Measurements from ENCODE around the gene DEF6.
"Not testable (repeated sequence)": the region's sequence is repeated elsewhere in the genome, so short reads cannot be mapped to it uniquely, and the experiment has no call there.

DEF6 gene

DNA sequence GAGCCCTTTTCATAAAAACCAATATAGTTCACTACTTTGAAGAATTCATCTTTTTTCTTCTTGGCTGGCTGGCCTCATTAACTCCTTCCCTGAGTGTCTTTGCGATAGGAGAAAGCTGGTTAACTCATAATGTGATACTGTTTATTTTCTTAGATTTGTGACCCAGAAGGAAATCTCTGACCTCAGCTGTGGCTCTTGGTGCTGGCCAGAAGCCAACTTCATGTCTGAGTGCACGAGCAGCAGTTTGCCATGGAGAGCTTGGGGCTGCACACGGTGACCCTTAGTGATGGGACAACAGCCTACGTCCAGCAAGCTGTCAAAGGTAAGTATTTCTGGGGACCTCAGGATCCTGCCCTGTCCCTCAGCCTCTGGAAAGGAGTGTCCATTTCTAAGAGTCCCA lies 16.7 kb upstream of the DEF6 start:
- no peak for DNase-seq (ENCODE audit: low read depth)

DNA sequence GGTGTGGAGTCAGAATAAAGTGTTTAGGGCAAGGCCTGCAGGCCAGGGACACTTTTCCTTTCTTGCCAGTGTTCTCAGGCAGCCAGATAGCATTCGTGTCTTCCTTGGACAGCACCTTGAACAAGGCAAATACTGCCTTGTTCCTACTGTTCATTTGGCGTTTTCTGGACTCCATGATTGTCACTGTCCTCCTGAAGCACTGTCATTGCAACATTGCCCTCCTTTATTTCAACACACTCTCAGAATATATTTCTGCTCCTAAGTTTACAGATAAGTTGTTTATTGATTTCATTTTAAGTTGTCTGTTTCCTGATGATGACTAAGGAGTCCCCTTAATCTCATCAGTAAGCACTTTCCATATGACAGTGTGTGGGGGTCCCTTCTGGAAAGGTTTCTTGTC lies 15.1 kb upstream of the DEF6 start:
- DNase-seq (ENCODE audit: low read depth): no peak

DNA sequence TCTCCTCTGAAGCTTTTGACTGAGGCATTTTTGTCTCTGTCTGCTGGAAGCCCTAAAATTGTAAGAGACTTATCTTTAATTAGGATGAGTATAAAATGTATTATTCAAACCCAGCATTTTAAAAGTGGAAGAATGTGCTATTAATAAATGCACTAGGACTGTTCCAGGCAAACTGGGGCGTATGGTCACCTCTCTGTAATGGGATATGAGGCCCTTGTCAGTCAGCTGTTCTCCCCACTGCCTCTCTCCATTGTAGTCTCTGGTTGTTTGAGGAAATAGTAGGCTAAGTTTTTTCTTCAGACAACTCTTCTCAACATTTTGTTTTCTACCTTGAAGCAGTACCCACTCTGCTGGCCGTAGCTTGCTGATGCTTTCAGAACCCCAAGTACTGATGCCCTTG lies 14.3 kb upstream of the DEF6 start:
- no peak for DNase-seq (ENCODE audit: low read depth)

DNA sequence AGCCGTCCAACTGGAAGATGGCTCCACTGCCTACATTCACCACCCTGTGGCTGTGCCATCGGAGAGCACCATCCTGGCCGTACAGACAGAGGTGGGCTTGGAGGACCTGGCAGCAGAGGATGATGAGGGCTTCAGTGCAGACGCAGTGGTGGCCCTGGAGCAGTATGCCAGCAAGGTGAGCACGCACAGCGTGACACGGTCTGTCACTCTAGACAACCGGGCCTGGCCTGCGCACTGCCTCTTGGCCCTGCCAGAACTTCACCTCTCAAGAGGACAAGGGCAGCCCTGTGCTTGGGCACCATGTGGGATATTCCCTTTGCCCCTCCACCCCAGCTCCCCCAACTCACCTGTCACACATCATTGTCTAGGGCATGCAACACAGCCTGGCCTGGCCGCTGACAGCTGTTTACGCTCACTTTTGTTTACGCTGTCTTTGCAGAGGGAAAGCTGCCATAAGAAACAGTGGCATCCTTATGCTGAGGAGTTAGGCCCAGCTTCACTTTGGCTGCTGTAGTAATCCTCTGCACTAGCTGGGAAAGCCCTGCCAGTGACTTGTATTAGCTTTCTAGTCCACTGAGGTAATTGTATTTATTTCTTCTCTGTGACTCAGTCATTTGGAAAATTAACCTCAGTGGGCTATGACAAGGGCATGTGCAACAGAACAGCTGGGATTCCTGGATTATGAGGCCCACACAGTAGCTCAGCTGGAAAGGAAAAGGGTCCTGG lies 9.8 kb upstream of the DEF6 start:
- no peak for DNase-seq (ENCODE audit: low read depth)

DNA sequence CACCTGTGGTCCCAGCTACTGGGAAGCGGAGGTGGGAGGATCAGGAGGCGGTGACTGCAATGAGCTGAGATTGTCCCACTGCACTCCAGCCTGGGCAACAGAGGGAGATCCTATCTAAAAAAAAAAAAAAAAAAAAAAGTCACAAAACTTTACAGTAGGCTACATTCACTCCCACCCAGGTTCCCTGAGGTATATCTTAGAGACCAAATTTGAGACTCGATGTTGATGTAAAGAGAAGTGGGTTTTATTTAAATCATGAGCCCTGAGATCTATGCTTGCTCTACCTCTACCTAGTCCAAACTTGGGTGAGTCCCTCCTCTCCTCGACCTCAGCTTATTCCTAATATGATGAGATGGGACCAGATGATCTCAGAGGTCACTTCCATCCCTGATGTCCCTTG lies 8.8 kb upstream of the DEF6 start:
- DNase-seq (ENCODE audit: low read depth): no peak

DNA sequence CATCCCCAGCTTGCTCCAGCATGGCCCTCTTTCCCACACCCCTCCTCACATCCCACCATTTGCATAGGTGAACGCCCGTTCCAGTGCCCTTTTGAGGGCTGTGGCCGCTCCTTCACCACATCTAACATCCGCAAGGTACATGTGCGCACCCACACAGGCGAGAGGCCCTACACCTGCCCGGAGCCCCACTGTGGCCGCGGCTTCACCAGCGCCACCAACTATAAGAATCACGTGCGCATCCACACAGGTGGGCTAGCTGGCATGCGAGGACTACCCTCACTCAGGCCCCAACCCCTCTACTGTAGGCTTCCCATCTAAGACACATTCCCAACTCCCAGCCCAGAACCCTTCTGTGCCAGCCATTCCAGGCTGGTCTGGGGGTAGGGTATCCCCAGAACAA lies 6.1 kb upstream of the DEF6 start:
- DNase-seq (ENCODE audit: low read depth): no peak

DNA sequence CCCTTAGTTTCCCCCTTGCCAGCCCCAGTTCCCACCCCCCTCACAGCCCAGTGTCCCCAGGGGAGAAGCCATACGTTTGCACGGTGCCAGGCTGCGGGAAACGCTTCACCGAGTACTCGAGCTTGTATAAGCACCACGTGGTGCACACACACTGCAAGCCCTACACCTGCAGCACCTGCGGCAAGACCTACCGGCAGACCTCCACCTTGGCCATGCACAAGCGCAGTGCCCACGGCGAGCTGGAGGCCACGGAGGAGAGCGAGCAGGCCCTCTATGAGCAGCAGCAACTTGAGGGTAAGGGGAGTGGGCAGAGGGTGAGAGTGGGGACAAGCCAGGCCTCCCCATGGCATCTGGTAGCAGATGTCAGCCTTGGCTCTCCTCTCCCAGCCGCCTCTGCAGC lies 5.1 kb upstream of the DEF6 start:
- DNase-seq (ENCODE audit: low read depth): no peak

DNA sequence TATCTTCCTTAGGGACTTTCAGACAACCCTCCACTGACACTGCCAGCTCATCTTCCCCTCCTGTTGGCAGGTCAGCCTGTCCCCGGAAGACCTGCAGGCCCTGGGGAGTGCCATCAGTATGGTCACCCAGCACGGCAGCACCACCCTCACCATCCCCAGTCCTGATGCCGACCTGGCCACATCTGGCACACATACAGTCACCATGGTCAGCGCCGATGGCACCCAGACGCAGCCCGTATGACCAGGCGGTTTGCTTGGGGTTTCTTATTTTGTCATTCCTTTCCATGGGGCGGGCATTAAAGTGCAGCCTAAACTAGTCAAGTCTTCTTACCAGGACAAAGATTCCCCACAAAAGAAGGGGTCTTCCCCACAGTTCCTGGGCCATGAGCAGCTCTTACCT lies 3.9 kb upstream of the DEF6 start:
- no peak for DNase-seq (ENCODE audit: low read depth)

DNA sequence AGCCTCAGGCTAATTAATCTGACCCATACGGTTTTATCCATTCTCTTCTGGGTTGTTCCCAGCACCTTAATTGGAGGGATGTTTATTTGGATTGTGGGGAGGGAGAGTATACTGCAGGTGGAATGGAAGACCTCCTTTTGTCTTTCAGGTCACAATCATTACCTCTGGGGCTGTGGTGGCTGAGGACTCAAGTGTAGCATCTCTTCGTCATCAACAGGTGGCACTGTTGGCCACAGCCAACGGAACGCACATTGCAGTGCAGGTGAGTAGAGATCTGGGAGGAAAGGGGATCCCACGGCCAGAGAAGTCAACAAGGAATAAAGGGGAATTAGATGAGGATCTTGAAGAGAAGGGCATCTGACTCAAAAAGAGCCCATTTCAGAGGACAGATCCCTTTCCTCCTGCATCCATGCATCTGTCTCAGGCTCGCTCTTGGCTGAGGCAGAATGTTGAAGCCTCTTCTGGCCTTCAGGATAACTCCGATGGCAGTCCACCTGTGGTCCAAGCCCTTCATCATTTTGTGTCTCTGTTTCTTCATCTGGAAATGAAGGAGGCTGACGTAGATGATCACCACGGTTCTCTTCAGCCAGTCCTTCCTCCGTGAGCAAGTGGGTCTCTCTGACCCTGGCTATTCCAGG lies 3.2 kb upstream of the DEF6 start:
- no peak for DNase-seq (ENCODE audit: low read depth)

DNA sequence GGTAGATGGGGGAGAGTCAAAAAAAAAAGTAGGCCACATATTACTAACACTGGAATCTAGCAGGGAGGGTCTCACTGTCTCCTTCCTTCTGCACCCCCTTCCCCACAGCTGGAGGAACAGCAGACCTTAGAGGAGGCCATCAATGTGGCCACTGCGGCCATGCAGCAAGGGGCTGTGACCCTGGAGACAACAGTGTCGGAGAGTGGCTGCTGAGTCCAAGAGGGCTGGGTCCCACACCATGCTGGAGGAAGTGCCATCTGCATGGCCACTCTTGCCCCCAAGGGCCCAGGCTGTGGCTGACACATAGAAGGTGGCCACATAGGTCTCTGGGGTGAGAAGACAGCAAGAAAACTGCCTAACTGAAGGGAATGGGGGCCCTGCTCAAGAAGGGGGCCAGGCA lies 2.6 kb upstream of the DEF6 start:
- DNase-seq (ENCODE audit: low read depth): no peak

DNA sequence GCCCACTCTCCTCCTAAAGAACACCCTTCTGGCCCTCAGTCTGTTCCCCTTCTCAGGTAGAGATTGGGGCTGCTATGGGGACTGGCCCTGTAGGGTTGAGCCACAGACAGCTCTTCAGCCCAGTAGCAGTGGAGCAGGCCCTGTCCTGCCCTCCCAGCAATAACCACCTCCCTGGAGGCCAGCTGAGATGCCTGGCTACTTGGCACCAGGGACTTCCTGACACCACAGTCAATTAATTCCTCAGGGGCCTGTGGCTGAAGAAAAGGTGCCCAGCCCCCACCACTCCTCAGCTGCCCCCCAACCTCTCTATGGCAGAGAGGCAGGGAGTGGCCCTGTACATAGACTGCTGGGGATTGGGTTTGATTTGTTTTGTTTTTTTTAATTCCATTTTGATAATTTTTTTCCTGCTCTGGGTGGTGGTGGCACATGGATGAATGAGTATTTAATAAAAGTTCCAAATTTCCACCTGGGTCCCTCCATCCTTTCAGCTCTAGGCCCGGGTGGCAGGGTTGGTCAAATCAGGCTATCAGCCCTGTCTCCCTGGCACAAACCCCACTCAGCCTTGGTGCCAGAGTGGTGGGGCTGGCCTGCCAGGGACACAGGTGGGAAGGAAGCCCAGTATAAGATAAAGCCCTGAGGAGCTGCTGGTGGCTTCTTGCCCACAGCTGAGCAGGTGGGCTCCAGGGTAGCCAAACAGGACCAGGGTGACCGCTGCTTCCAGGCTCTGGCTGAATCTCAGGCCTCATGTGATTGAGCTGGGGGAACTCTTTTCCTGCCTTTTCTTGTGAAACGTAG lies 1.9 kb upstream of the DEF6 start:
- no peak for DNase-seq (ENCODE audit: low read depth)

DNA sequence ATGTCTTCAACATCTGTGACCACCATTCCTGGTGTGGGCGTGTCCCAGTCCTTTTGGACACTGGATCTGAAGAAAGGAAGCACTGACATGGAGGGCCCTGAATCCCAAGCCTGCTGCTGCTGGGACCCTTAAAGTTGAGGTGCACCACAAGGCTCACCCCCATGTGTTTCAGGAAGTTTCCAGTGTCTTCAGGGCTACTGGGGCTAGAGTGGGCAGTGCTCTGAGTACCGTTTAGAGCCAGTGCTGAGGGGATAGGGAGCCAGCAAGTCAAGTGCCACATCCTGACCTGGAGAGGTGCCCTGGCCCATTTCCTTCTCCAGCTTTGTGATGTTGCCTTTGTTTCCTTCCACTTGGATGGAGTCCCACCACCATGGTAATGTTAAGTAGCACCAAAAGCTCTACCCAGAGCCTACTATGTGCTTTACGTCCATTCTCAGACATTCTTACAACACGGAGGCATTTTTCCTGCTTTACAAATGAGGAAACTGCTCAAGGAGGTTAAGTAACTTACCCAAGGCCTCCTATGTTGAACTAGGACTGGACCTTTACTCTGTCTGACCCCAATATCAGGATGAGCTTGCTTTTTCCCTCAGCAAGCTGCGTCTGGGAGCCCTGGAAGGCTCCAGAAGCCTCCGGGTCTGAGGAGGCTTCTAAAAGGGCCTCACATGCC lies 552 bp upstream of the DEF6 start:
- no peak for DNase-seq (ENCODE audit: low read depth)

DNA sequence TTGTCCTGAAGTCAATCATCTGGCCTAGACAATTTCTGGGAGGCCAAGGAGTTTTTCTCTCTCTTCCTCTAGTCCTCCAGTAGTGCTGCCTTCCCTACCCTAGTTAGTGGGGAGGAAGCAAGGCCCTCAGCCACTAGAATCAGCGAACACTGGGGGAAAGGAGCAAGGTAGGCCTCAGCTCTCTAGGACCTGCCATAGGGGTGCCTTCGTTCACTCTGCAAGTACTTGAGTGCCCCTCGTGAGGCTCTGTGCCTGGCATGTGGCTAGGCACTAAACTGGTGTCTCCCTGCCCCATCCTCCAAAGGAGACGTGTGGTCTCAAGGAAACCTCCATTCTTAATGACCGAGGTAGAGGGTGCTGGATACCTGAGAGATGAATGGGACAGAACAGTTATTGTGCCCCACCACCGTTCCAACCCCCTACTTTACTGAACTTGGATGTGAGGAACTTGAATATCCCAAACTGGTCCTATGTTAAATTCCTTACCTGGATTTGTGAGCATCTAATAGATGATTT lies 1.1 kb downstream of the DEF6 start:
- DNase-seq (ENCODE audit: low read depth): no peak

DNA sequence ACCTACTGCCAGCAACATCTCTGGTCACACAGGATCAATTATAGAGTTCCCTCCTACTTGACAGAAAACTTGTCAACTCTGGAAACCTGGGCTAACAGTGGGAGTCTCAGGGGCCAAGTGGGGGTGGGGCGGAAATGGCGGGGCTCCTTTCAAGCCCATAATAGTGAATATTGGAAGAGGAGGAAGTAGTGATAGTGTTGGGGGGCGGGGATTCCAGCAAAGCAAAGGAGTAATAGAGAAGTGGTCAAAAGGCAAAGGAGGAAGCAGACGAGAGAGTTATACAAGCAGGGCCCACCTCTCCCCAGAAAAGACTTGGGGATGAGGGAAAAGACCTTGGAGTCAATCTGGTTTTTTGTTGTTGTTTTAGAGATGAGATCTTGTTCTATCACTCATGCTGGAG lies 2.1 kb downstream of the DEF6 start:
- no peak for DNase-seq (ENCODE audit: low read depth)

DNA sequence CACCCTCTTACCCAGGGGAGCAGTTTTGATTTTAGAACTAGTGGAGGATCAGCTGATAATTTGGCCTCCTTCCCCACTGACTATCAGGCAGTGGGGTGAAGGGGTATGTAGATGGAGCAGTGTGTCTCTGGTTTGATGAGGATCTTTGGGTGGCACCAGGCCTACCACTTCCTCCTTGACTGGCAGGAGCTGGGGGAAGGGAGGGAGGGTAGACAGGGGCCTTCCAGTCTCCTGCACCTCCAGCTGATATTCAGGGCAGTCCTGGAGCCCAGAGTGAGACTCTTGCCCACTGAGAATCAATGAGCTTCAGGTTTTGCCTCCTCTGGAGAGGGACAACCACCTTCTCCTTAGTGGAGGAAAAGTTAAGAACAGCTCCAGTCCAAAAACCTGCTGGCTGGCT lies 3.2 kb downstream of the DEF6 start:
- DNase-seq (ENCODE audit: low read depth): no peak

DNA sequence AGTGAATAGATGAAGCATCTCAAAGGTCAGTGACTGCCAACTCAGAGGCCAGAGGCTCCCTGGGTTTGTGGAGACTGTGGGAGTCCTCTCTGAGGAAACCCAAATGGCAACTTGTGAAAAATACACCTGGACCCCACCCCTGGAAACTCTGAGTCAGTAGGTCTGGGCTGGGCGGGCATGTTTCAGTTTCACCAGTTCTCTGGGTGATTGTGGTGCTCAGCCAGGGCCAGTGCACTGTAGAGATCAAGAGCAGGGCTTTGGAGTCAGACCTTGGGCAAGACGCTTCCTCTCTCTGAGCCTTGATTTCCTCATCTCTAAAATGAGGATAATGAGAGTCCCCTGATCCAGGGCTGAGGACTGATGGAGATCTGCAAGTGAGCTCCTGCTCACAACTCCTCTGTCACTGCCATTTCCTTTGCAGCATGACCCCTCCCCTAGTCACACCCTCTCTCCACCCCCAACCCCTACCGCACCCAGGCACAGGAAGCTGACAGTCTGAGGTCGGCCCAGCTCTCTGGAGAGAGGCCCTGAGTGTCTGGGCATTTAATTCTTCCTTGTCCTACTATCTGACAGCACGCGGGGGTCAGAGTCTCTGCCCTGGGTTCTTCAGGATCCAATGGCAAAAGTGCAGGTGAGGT lies 5.1 kb downstream of the DEF6 start:
- no peak for DNase-seq (ENCODE audit: low read depth)

DNA sequence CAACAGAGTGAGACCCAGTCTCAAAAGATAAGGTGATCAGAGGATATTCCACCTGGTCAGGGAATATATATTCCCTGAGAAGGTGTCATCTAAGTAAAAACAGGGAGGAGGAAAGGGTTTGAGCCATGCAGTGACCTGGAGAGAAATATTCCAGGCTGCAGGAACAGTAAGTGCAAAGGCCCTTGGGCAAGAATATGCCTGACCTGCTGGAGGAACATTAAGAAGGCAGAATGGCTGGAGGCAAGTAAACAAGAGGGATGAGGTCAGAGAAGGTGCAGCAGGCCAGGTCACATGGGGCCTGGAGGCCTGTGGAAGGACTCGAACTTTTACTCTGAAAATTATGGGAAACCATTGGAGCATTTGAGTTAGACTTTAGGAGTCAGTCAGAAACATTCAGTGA lies 6.7 kb downstream of the DEF6 start:
- DNase-seq (ENCODE audit: low read depth): no peak

DNA sequence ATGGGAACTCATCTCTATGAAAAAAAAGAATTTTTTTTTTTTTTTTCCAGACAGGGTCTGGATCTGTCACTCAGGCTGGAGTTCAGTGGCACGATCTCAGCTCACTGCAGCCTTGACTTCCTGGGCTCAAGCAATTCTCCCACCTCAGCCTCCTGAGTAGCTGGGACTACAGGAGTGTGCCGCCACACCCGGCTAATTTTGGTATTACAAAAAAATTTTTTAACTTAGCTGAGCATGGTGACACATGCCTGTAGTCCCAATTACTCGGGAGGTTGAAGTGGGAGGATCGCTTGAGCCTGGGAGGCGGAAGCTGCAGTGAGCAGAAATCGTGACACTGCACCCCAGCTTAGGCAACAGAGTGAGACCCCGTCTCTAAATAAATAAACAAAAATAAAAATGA lies 7.5 kb downstream of the DEF6 start:
- no peak for DNase-seq (ENCODE audit: low read depth)

DNA sequence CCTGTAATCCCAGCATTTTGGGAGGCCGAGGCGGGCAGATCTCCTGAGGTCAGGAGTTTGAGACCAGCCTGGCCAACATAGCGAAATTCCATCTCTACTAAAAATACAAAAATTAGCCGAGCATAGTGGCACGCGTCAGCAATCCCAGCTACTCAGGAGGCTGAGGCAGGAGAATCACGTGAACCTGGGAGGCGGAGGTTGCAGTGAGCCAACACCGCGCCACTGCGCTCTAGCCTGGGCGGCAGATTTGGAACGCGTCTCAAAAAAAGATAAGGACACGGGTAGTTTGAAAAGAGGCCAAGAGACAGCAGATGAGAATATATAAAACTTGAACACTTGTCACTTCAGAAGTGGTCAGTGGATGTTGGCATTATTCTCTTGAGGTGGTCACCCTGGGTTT lies 9.5 kb downstream of the DEF6 start:
- DNase-seq (ENCODE audit: low read depth): not testable (repeated sequence)

DNA sequence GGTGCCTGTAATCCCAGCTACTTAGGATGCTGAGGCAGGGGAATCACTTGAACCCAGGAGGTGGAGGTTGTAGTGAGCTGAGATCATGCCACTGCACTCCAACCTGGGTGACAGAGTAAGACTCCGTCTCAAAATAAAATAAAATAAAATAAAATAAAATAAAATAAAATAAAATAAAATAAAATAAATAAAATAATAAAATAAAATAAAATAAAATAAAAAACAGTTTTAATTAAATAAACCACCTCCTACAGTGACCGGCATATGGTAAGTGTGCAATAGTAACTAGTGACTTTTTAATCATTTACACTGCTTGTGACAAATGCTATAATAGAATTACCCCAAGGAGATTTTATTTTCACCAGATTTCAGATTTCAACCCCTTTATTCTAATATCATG lies 10.9 kb downstream of the DEF6 start:
- not testable (repeated sequence) for DNase-seq (ENCODE audit: low read depth)

DNA sequence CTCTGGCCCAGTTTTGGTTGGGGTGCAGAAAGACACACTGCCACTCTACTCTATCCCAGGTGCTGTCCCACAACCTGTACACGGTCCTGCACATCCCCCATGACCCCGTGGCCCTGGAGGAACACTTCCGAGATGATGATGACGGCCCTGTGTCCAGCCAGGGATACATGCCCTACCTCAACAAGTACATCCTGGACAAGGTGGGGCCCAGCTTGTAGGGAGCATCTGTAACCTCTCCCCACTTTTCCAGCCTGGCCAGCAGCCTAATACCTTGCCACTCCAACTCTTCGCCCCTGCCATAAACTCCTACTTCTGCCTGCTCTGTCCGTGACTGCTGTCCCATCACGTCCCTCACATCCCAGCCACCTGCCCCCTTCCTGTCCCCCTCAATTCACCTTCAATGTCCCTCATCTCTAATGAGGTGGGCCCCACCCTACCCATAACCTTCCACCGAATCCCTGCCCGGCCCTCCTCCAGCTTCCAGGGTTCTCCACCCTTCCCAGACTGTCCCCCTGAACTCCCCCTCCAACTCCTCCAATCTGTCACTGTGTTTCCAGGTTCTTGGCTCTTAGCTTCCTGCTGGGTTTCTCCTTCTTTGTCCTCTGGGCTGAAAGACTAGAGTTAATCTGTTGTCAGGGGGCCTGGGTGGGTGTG lies 12.1 kb downstream of the DEF6 start:
- DNase-seq (ENCODE audit: low read depth): no peak

All from GM04503 (cell line).